CD14-positive monocyte (primary cell): Measurements from ENCODE around the gene ATPAF2. TPM values are rescaled to one million over a fixed set of nuclear protein-coding genes. Genes with fewer than 3 reads are reported as not detected.
A peak's percentile ranks its signal among the peaks of the same experiment; 100 is the strongest.

Source experiments
- DNase-seq, 3 donors: peaks; one replicate each; pipeline ENCODE4 v3.0.0-alpha.2; 2011 to 2022
- H2AFZ ChIP-seq: 2 replicates; pipeline ENCODE4 v1.6.0; 2012; ENCODE audit warnings: mild to moderate bottlenecking, low read depth, low read length, inconsistent platforms; ENCODE audit not compliant: insufficient read depth, poor library complexity, severe bottlenecking
- H3K27ac ChIP-seq, 2 donors: 1 replicate in 1 of 2; 2 replicates in 1 of 2; pipeline ENCODE4 v1.5.1; 2012 to 2013; ENCODE audit warnings: low read length in 2 of 2, control low read depth in 1 of 2, inconsistent platforms in 1 of 2, low read depth in 1 of 2, mild to moderate bottlenecking in 1 of 2
- H3K27me3 ChIP-seq, 2 donors: one replicate each; pipeline versions ENCODE4 v1.6.0 to v1.6.1; 2011 to 2013; ENCODE audit warnings: low read length in 2 of 2; ENCODE audit not compliant: control insufficient read depth in 2 of 2, insufficient read depth in 2 of 2
- H3K36me3 ChIP-seq, 2 donors: replicated peaks in 1 of 2; 1 replicate in 1 of 2; 2 replicates in 1 of 2; pipeline versions ENCODE4 v1.5.1 to v1.6.1; 2012 to 2013; ENCODE audit warnings: low read length in 2 of 2, control low read depth in 1 of 2, inconsistent platforms in 1 of 2, mild to moderate bottlenecking in 1 of 2; ENCODE audit not compliant: insufficient read depth in 2 of 2, control insufficient read depth in 1 of 2
- H3K4me1 ChIP-seq, 2 donors: 1 replicate in 1 of 2; 2 replicates in 1 of 2; pipeline versions ENCODE4 v1.5.1 to v1.6.1; 2012 to 2013; ENCODE audit warnings: low read length in 2 of 2, control low read depth in 1 of 2, inconsistent platforms in 1 of 2, mild to moderate bottlenecking in 1 of 2, moderate library complexity in 1 of 2; ENCODE audit not compliant: insufficient read depth in 2 of 2, control insufficient read depth in 1 of 2
- H3K4me2 ChIP-seq: replicated peaks from 2 replicates; pipeline ENCODE3; 2012; ENCODE audit warnings: low read length, moderate library complexity, mild to moderate bottlenecking; ENCODE audit not compliant: poor library complexity, severe bottlenecking; ENCODE audit errors: extremely low read depth
- H3K4me3 ChIP-seq, 3 experiments: fragments of 200-600 bp in 1 of 3; sonication (generic) in 1 of 3; replicated peaks in 1 of 3; 1 replicate in 2 of 3; 2 replicates in 1 of 3; pipeline ENCODE4 v1.5.1; 2011 to 2013; ENCODE audit warnings: low read length in 3 of 3, mild to moderate bottlenecking in 3 of 3, control low read depth in 2 of 3, low read depth in 2 of 3, inconsistent platforms in 1 of 3, moderate library complexity in 1 of 3
- H3K79me2 ChIP-seq: 2 replicates; pipeline ENCODE4 v1.6.0; 2012; ENCODE audit warnings: mild to moderate bottlenecking, control low read depth, inconsistent platforms, low read length, moderate library complexity; ENCODE audit not compliant: insufficient read depth
- H3K9ac ChIP-seq: 2 replicates; pipeline ENCODE4 v1.6.0; 2017; ENCODE audit warnings: low read length, mild to moderate bottlenecking; ENCODE audit not compliant: insufficient read depth, poor library complexity, severe bottlenecking
- H3K9me3 ChIP-seq, 2 donors: replicated peaks in 1 of 2; 1 replicate in 1 of 2; 2 replicates in 1 of 2; pipeline versions ENCODE4 v1.5.1 to v1.6.1; 2012 to 2013; ENCODE audit warnings: low read length in 2 of 2, control low read depth in 1 of 2; ENCODE audit not compliant: control insufficient read depth in 1 of 2, insufficient read depth in 1 of 2
- H4K20me1 ChIP-seq: 2 replicates; pipeline ENCODE4 v1.6.0; 2012; ENCODE audit warnings: mild to moderate bottlenecking, low read length, control low read depth, moderate library complexity; ENCODE audit not compliant: insufficient read depth
- H3K27ac Mint-ChIP-seq, 7 donors: one replicate each; pipeline ENCODE4 v1.8.0; 2020; ENCODE audit warnings: mild to moderate bottlenecking in 7 of 7, mixed read lengths in 7 of 7, moderate library complexity in 6 of 7, inconsistent platforms in 2 of 7
- H3K27me3 Mint-ChIP-seq, 3 donors: one replicate each; pipeline ENCODE4 v1.8.0; 2021 to 2022; ENCODE audit warnings: low read depth in 3 of 3, mild to moderate bottlenecking in 3 of 3, mixed read lengths in 3 of 3, moderate library complexity in 3 of 3, inconsistent platforms in 1 of 3
- H3K36me3 Mint-ChIP-seq, 2 donors: one replicate each; pipeline ENCODE4 v1.8.0; 2020; ENCODE audit warnings: mixed read lengths in 2 of 2, inconsistent platforms in 1 of 2, mild to moderate bottlenecking in 1 of 2
- H3K4me1 Mint-ChIP-seq: one replicate; pipeline ENCODE4 v1.8.0; 2020; ENCODE audit warnings: mild to moderate bottlenecking, mixed read lengths
- H3K4me3 Mint-ChIP-seq, 2 donors: one replicate each; pipeline ENCODE4 v1.8.0; 2020; ENCODE audit warnings: mild to moderate bottlenecking in 2 of 2, mixed read lengths in 2 of 2, moderate library complexity in 1 of 2
- H3K9me3 Mint-ChIP-seq, 7 donors: one replicate each; pipeline ENCODE4 v1.8.0; 2020 to 2022; ENCODE audit warnings: mixed read lengths in 7 of 7, mild to moderate bottlenecking in 6 of 7, moderate library complexity in 6 of 7, inconsistent platforms in 2 of 7
- WGBS: methylation state at CpG from one replicate; pipeline ENCODE4 v1.1.5; 2013; ENCODE audit warnings: missing lambda C conversion rate; ENCODE audit not compliant: insufficient coverage; 5-methylcytosine and 5-hydroxymethylcytosine counted together
- intact Hi-C, 2 donors: fragments of 100-400 bp; cut with micrococcal nuclease; formaldehyde crosslinking; loops; one replicate each; pipeline versions ENCODE4 v1.15.0 to v1.15.1; 2023
- polyA plus RNA-seq, 3 donors: library from polyadenylated mRNA; depleted of rRNA in 1 of 3; unstranded in 2 of 3; stranded (reverse) in 1 of 3; fragments of 300-500 nt in 2 of 3; fragments of >200 nt in 1 of 3; fragmentation: Illumina TruSeq in 2 of 3; gene quantifications; 1 replicate in 2 of 3; 2 replicates in 1 of 3; pipeline ENCODE4 v1.2.3, GENCODE V29; 2012 to 2021
- TF ChIP-seq, protein P1 (sequence below): fragments of 200-600 bp; IDR thresholded peaks from one replicate; pipeline ENCODE4 v1.8.0; 2022; ENCODE audit warnings: antibody characterized with exemption, mild to moderate bottlenecking

ATPAF2 gene
- polyA plus RNA-seq, 3 donors: 41.3 to 50.8 (median 44.9) TPM

DNA sequence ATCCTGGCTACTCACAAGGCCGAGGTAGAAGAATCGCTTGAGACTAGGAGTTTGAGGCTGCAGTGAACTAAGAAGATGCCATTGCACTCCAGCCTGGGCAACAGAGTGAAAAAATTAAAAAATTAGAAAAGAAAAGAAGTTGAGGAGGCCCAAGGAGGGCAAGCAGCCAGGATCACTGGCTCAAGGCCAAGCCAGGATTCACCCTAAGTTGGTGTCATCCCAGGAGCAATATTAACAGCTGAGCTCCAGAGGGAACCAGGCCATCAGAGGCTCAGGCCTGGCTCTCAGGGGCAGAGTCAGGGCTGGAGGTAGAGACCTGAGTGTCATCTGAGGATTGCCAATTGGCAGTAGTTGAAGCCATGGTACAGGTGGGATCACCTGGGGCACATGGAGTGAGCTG, 45.6 kb downstream of the ATPAF2 start:
- no peaks in the 10 kb centered on the region for H3K36me3 Mint-ChIP-seq
- Histone ChIP-seq H3K36me3 (no peaks in the 10 kb centered on the region), H3K9ac (no peak overlapping the region), H3K27me3 (no peaks in the 10 kb centered on the region), H3K9me3 (no peaks in the 10 kb centered on the region), H4K20me1 (no peaks in the 10 kb centered on the region), H3K4me3 (no peak overlapping the region), H2AFZ (no peak overlapping the region), H3K27ac (no peak overlapping the region), H3K79me2 (no peaks in the 10 kb centered on the region), H3K4me1 (no peaks in the 10 kb centered on the region), H3K4me2 (no peak overlapping the region)
- intact Hi-C loops: loop anchor here in 1 of 2 donors (5.0 kb wide), 1 partner anchor 34 kb away; no protein-coding TSS in a partner anchor
- no peak for DNase-seq
- 87% methylated on average over 2 of the region's 2 CpGs for WGBS
- TF ChIP-seq, protein P1, sequence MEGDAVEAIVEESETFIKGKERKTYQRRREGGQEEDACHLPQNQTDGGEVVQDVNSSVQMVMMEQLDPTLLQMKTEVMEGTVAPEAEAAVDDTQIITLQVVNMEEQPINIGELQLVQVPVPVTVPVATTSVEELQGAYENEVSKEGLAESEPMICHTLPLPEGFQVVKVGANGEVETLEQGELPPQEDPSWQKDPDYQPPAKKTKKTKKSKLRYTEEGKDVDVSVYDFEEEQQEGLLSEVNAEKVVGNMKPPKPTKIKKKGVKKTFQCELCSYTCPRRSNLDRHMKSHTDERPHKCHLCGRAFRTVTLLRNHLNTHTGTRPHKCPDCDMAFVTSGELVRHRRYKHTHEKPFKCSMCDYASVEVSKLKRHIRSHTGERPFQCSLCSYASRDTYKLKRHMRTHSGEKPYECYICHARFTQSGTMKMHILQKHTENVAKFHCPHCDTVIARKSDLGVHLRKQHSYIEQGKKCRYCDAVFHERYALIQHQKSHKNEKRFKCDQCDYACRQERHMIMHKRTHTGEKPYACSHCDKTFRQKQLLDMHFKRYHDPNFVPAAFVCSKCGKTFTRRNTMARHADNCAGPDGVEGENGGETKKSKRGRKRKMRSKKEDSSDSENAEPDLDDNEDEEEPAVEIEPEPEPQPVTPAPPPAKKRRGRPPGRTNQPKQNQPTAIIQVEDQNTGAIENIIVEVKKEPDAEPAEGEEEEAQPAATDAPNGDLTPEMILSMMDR: no peak
- H3K9me3 Mint-ChIP-seq: peaks cover 0 to 2% (median 0%) of the 10 kb centered on the region in 7 donors
- H3K27ac Mint-ChIP-seq: peak overlapping the region in 2 of 7 donors; percentile 18 to 57
- H3K27me3 Mint-ChIP-seq: peaks cover 2 to 6% (median 6%) of the 10 kb centered on the region in 3 donors
- H3K4me3 Mint-ChIP-seq: no peak overlapping the region
- peaks cover 3% of the 10 kb centered on the region for H3K4me1 Mint-ChIP-seq

DNA sequence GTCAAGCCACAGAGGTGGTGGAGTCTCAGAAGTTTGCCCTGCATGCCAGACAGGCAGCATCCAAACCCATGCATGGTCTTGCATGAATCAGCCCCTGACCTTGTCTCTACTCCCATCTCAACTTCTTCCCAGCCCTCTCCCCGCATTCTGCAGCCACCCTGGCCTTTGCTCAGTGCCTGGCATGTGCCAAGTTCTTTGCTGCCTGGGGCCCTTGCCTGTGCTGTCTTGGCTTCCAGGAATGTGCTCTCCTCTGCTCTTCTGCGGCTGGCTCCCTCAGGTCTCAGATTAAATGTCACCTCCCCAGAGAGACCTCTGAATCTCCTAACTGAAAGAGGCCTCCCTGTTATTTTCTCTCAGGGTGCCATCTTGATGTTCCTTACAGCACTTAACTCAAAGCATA, 48.7 kb downstream of the ATPAF2 start:
- no peak overlapping the region for H3K9ac ChIP-seq
- H2AFZ ChIP-seq: no peak overlapping the region
- no peaks in the 10 kb centered on the region for H3K9me3 ChIP-seq
- WGBS: 100% methylated on average over 2 of the region's 2 CpGs
- H3K4me1 ChIP-seq: no peaks in the 10 kb centered on the region
- Mint-ChIP-seq H3K4me3 (peak overlapping the region in 1 of 2 donors; percentile 31), H3K9me3 (peaks cover 0 to 2% (median 0%) of the 10 kb centered on the region in 7 donors), H3K27ac (peak overlapping the region in 2 of 7 donors; percentile 59 to 62), H3K27me3 (peaks cover 2 to 8% (median 6%) of the 10 kb centered on the region in 3 donors), H3K4me1 (peaks cover 3% of the 10 kb centered on the region), H3K36me3 (no peaks in the 10 kb centered on the region)
- H3K36me3 ChIP-seq: no peaks in the 10 kb centered on the region
- no peaks in the 10 kb centered on the region for H4K20me1 ChIP-seq
- TF ChIP-seq, protein P1: no peak
- H3K4me3 ChIP-seq: no peak overlapping the region
- H3K79me2 ChIP-seq: no peaks in the 10 kb centered on the region
- H3K4me2 ChIP-seq: no peak overlapping the region
- no peaks in the 10 kb centered on the region for H3K27me3 ChIP-seq
- DNase-seq: no peak
- H3K27ac ChIP-seq: no peak overlapping the region
- intact Hi-C loops: loop anchor here in 1 of 2 donors (5.0 kb wide), 1 partner anchor 37 kb away; no protein-coding TSS in a partner anchor
